HG03432 (cell line): Measurements from ENCODE around the gene HRK.

Experiments used
- ATAC-seq: cut with Tn5 transposase; IDR thresholded peaks from one replicate; pipeline ENCODE4 v1.9.1; 2021; ENCODE audit warnings: mild to moderate bottlenecking, moderate library complexity; ENCODE audit not compliant: unreplicated experiment

Gene HRK

DNA sequence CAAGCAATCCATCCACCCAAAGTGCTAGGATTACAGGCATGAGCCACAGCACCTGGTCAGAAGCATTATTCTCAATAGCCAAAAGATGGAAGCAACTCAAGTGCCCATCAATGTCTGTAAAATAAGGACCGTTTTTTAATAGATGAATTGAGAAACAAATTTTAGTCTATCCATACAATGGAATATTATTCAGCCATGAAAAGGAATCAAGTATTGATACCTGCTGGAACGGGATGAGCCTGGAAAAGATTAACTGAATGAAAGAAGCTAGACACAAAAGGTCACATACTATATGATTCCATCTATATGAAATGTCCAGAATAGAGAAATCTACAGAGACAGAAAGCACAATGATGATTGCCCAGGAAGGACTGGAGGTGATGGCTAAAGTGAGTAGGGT is 20.4 kb upstream of the HRK start:
- ATAC-seq: no peak

- ATAC-seq: no peak
Observed at GRCh38 chr12:116898669-116899068, 17.4 kb upstream of the HRK start.

DNA sequence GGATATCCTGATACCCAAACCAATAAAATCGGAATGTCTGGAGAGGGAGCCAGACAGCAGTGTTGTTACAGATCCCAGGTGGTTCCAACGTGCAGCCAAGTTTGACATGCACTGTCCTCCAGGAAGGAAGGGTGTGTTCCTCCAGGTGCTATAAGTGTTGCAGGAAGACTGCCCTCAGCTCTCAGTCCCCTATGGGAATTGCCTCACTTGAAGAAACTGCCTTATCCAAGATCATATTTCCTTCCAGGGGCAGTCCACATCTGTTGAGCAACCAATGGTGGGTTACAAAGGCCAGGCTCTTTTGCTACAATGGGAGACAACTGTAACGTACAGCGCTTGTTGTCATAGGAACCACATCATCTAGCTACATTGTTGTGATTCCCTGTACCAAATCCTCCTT is 16.2 kb upstream of the HRK start:
- no peak for ATAC-seq

- ATAC-seq: no peak
Observed at GRCh38 chr12:116896411-116896924, 15.2 kb upstream of the HRK start.

DNA sequence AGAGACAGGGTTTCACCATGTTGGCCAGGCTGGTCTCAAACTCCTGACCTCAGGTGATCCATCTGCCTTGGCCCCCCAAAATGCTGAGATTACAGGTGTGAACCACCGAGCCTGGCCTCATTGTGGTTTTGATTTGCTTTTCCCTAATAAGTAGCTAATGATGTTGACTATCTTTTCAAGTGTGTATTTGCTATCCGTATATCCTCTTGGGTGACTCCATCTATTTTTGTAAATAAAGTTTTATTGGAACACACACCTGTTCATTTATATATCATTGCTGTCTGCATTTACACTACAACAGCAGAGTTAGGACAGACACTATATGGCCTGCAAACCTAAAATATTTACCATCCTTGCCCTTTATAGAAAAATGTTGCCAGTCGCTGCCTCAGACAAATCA is 13.7 kb upstream of the HRK start:
- no peak for ATAC-seq

GRCh38 chr12:116892349-116893140 is 11.3 kb upstream of the HRK start:
- no peak for ATAC-seq

DNA sequence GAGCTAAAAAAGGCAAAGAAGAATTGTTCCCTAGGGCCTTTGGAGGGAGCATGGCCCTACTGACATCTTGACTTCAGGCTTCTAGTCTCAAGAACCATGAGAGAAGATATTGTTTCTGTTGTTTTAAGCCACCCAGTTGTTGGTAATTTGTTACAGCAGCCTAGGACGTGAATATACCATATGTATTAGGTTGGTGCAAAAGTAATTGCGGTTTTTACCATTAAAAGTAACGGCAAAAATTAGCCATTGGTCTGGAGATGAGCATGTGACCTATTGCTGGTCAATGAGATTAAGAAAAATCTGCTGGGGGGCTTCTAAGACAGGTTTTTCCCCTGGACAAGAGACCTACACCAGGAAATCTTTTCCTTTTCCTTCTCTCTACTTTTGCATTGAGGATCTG is 9.8 kb upstream of the HRK start:
- ATAC-seq: no peak

- ATAC-seq: no peak
Observed at GRCh38 chr12:116890330-116890729, 9.1 kb upstream of the HRK start.

- ATAC-seq: no peak
Observed at GRCh38 chr12:116887897-116888296, 6.7 kb upstream of the HRK start.

- ATAC-seq: no peak
Observed at GRCh38 chr12:116887244-116887643, 6.0 kb upstream of the HRK start.

GRCh38 chr12:116885491-116885890 is 4.2 kb upstream of the HRK start:
- ATAC-seq: no peak

- no peak for ATAC-seq
Observed at GRCh38 chr12:116884871-116885270, 3.6 kb upstream of the HRK start.

GRCh38 chr12:116882742-116883141 is 1.5 kb upstream of the HRK start:
- no peak for ATAC-seq

DNA sequence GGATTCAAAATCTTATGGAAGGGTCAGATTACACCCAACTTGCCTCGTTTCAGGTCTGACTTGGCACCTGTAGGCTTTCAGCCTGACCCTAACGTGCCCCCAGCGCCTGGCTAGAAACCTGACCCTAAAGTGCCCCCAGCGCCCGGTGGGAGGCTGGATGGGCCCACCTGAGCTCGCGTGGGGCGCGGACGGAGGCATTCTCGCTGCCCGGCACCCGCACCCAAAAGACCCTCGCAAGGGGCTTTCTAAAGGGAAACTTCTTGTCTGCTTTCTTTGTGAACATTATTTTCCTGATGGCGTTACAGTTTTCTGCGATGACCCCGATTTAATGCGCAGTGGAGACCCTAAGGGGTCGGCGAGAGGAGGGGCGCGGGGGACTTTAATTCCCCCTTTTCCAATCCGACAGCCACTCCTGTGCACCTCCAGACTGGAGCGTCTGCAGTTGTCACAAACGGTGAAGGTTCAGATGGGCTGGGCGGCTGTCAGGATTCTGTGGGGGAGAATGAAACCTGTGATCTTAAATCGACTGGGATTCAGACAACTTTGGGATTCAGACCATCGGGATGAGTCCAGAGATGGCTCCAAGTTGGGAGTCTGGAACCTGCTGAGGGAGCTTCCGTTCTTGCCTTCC is 751 bp upstream of the HRK start:
- no peak for ATAC-seq

DNA sequence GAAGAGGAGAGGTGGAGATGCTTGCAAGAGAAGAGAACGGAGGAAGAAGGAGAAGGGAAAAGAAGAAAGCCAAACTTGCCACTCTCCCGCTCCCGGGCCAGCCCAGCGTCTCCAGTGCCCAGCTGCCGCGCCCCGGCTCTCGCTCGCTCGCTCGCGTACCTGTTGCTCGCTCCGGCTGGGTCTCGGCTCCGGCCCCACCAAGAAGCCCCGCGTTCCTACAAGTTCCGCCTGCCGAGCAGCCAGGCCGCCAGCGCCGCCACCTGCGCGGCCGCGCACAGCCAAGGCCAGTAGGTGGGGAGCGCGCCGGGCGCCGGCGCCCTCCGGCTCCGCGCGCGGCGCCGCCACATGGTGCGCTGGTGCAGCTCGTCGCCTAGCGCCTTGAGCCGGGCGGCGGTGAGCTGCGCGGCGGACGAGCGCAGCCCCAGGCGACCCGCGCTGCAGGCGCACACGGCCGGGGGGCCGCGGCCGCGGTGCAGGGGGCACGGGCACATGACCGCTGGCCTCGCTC is 370 bp downstream of the HRK start:
- peak; percentile 72 for ATAC-seq

- ATAC-seq: no peak
Observed at GRCh38 chr12:116880213-116880816, 926 bp downstream of the HRK start.

- ATAC-seq: no peak
Observed at GRCh38 chr12:116879509-116880212, 1.6 kb downstream of the HRK start.

GRCh38 chr12:116878567-116879508 is 2.4 kb downstream of the HRK start:
- no peak for ATAC-seq

- ATAC-seq: no peak
Observed at GRCh38 chr12:116876151-116876869, 4.9 kb downstream of the HRK start.
